IMR-90 (cell line): ENCODE data around the gene GYS1. TPM values are rescaled to one million over a fixed set of nuclear protein-coding genes. Genes with fewer than 3 reads are reported as not detected.

Source experiments
- ATAC-seq: fragments of 200-7000 bp; cut with Tn5 transposase; 2 replicates; pipeline ENCODE4 v1.9.1; 2020; ENCODE audit warnings: low read depth, mild to moderate bottlenecking, moderate library complexity
- BruUV-seq: library from RNA; stranded (reverse); fragments of 400-500 nt; replicated peaks from 2 replicates; lab custom pipeline; 2021; lab: Mats Ljungman, UMichigan
- CTCF ChIA-PET: fragments of 300-600 bp; formaldehyde crosslinking; extraction: SDS; loops from one replicate; lab custom pipeline; 2021; ENCODE audit warnings: antibody characterized with exemption; lab: Yijun Ruan, JAX
- POLR2A ChIA-PET: fragments of 300-600 bp; sonication (Branson Sonifier 250); formaldehyde crosslinking; loops from one replicate; lab custom pipeline; 2022; ENCODE audit warnings: antibody characterized with exemption; ENCODE audit not compliant: unreplicated experiment; lab: Charles Lee
- DNase-seq: peaks from one replicate; pipeline ENCODE4 v3.0.0; 2013
- H2AFZ ChIP-seq: replicated peaks from 2 replicates; pipeline ENCODE3; 2013; ENCODE audit warnings: low read length, mild to moderate bottlenecking; ENCODE audit not compliant: poor library complexity
- H2AK5ac ChIP-seq: 2 replicates; pipeline ENCODE4 v1.6.1; 2013; ENCODE audit warnings: low read depth, low read length, inconsistent platforms
- H2AK9ac ChIP-seq: replicated peaks from 2 replicates; pipeline ENCODE3; 2013; ENCODE audit warnings: mild to moderate bottlenecking, low read depth, low read length, moderate library complexity; ENCODE audit not compliant: poor library complexity
- H2BK120ac ChIP-seq: 2 replicates; pipeline ENCODE4 v1.6.1; 2013; ENCODE audit warnings: low read depth, low read length, inconsistent platforms
- H2BK15ac ChIP-seq: 3 replicates; pipeline ENCODE4 v1.6.1; 2013; ENCODE audit warnings: low read depth, low read length, inconsistent platforms
- H2BK20ac ChIP-seq: 2 replicates; pipeline ENCODE4 v1.6.1; 2013; ENCODE audit warnings: low read depth, mild to moderate bottlenecking, inconsistent platforms, low read length, moderate library complexity
- H2BK5ac ChIP-seq: 2 replicates; pipeline ENCODE4 v1.6.1; 2013; ENCODE audit warnings: mild to moderate bottlenecking, low read depth, low read length, inconsistent platforms; ENCODE audit not compliant: poor library complexity, severe bottlenecking
- H3K14ac ChIP-seq: replicated peaks from 2 replicates; pipeline ENCODE4 v1.6.1; 2013; ENCODE audit warnings: low read depth, low read length, inconsistent platforms
- H3K18ac ChIP-seq: 2 replicates; pipeline ENCODE4 v1.6.1; 2013; ENCODE audit warnings: low read depth, low read length, control low read depth
- H3K23ac ChIP-seq: 2 replicates; pipeline ENCODE4 v1.6.1; 2013; ENCODE audit warnings: low read depth, low read length, inconsistent platforms
- H3K27ac ChIP-seq: 2 replicates; pipeline ENCODE4 v1.5.1; 2013; ENCODE audit warnings: mild to moderate bottlenecking, control low read depth, low read length; ENCODE audit not compliant: insufficient read depth
- H3K27me3 ChIP-seq: 2 replicates; pipeline ENCODE4 v1.6.1; 2013; ENCODE audit warnings: low read length; ENCODE audit not compliant: control insufficient read depth, insufficient read depth
- H3K36me3 ChIP-seq: 2 replicates; pipeline ENCODE4 v1.6.1; 2013; ENCODE audit warnings: low read length, mixed read lengths; ENCODE audit not compliant: control insufficient read depth, insufficient read depth
- H3K4ac ChIP-seq: 2 replicates; pipeline ENCODE4 v1.6.1; 2013; ENCODE audit warnings: low read depth, low read length, inconsistent platforms
- H3K4me1 ChIP-seq: 2 replicates; pipeline ENCODE4 v1.6.1; 2013; ENCODE audit warnings: low read length, mixed read lengths; ENCODE audit not compliant: control insufficient read depth, insufficient read depth
- H3K4me2 ChIP-seq: 2 replicates; pipeline ENCODE4 v1.6.1; 2013; ENCODE audit warnings: low read depth, mild to moderate bottlenecking, control low read depth, low read length, moderate library complexity
- H3K4me3 ChIP-seq: 2 replicates; pipeline ENCODE4 v1.5.1; 2013; ENCODE audit warnings: low read depth, mild to moderate bottlenecking, control low read depth, low read length, moderate library complexity; ENCODE audit not compliant: insufficient read depth
- H3K56ac ChIP-seq: 2 replicates; pipeline ENCODE4 v1.6.1; 2013; ENCODE audit warnings: low read length, inconsistent platforms; ENCODE audit not compliant: insufficient read depth; ENCODE audit errors: extremely low read depth
- H3K79me1 ChIP-seq, 2 experiments: 2 replicates each; pipeline ENCODE4 v1.6.1; 2013; ENCODE audit warnings: low read length in 2 of 2, inconsistent platforms in 1 of 2, low read depth in 1 of 2
- H3K9ac ChIP-seq: 2 replicates; pipeline ENCODE4 v1.6.1; 2013; ENCODE audit warnings: low read depth, low read length, control low read depth
- H3K9me1 ChIP-seq: 2 replicates; pipeline ENCODE4 v1.6.1; 2013; ENCODE audit warnings: low read length, inconsistent platforms; ENCODE audit not compliant: insufficient read depth
- H3K9me3 ChIP-seq: 2 replicates; pipeline ENCODE4 v1.6.1; 2013; ENCODE audit warnings: low read length; ENCODE audit not compliant: control insufficient read depth, insufficient read depth
- H4K20me1 ChIP-seq: 2 replicates; pipeline ENCODE4 v1.6.1; 2013; ENCODE audit warnings: low read length, inconsistent platforms; ENCODE audit not compliant: insufficient read depth
- H4K5ac ChIP-seq: 2 replicates; pipeline ENCODE4 v1.6.1; 2013; ENCODE audit warnings: mild to moderate bottlenecking, low read depth, low read length, control low read depth
- H4K8ac ChIP-seq, 2 experiments: 2 replicates each; pipeline ENCODE4 v1.6.1; 2013; ENCODE audit warnings: low read depth in 2 of 2, low read length in 2 of 2, control low read depth in 1 of 2, inconsistent platforms in 1 of 2
- H4K91ac ChIP-seq: 2 replicates; pipeline ENCODE4 v1.6.1; 2013; ENCODE audit warnings: low read depth, low read length, inconsistent platforms; ENCODE audit not compliant: insufficient read depth
- BHLHE40 ChIP-seq: fragments of 150-350 bp; IDR thresholded peaks from 2 replicates; pipeline ENCODE4 v1.6.1; 2016; ENCODE audit warnings: mild to moderate bottlenecking, low read depth, low read length
- CEBPB ChIP-seq: IDR thresholded peaks from 2 replicates; pipeline ENCODE4 v1.6.1; 2012; ENCODE audit warnings: low read depth, low read length, improper control_type of control experiment
- FOS ChIP-seq: fragments of 150-350 bp; IDR thresholded peaks from 2 replicates; pipeline ENCODE4 v1.6.1; 2016; ENCODE audit warnings: low read depth, low read length
- MAZ ChIP-seq: IDR thresholded peaks from 2 replicates; pipeline ENCODE4 v1.6.1; 2012; ENCODE audit warnings: low read depth, mild to moderate bottlenecking, low read length, improper control_type of control experiment, moderate library complexity, borderline replicate concordance
- NFE2L2 ChIP-seq: fragments of 150-350 bp; IDR thresholded peaks from 2 replicates; pipeline ENCODE4 v1.6.1; 2016; ENCODE audit warnings: low read depth, mild to moderate bottlenecking, low read length
- POLR2A ChIP-seq: IDR thresholded peaks from 2 replicates; pipeline ENCODE4 v1.6.1; 2012; ENCODE audit warnings: mild to moderate bottlenecking, low read depth, low read length
- RAD21 ChIP-seq: IDR thresholded peaks from 2 replicates; pipeline ENCODE4 v1.6.1; 2012; ENCODE audit warnings: low read length, improper control_type of control experiment
- RFX5 ChIP-seq: IDR thresholded peaks from 2 replicates; pipeline ENCODE4 v1.8.0; 2012; ENCODE audit warnings: low read depth, mild to moderate bottlenecking, low read length, moderate library complexity
- SMC3 ChIP-seq: fragments of 150-350 bp; IDR thresholded peaks from 2 replicates; pipeline ENCODE4 v1.6.1; 2016; ENCODE audit warnings: low read depth, mild to moderate bottlenecking, antibody characterized with exemption, low read length, moderate library complexity
- USF2 ChIP-seq: fragments of 150-350 bp; IDR thresholded peaks from 2 replicates; pipeline ENCODE4 v1.6.1; 2017; ENCODE audit warnings: mild to moderate bottlenecking, antibody characterized with exemption, low read length, low read depth
- WGBS, 2 experiments: methylation state at CpG; one replicate each; pipeline versions ENCODE4 v1.1.5 to v1.1.7; 2013; ENCODE audit warnings: missing lambda C conversion rate in 2 of 2; ENCODE audit not compliant: insufficient read length in 1 of 2; ENCODE audit errors: extremely low coverage in 2 of 2; 5-methylcytosine and 5-hydroxymethylcytosine counted together
- dilution Hi-C: fragments of 300-500 bp; cut with HindIII; formaldehyde crosslinking; loops from one replicate; pipeline ENCODE4 v1.14.3; 2018; ENCODE audit warnings: low sequenced_read_pairs; ENCODE audit not compliant: unreplicated experiment
- in situ Hi-C: fragments of 300-500 bp; cut with MboI; formaldehyde crosslinking; loops from 3 replicates; pipeline ENCODE4 v1.14.3; 2019; ENCODE audit warnings: low sequenced_read_pairs, inconsistent platforms, mixed read lengths
- intact Hi-C: fragments of 100-400 bp; cut with micrococcal nuclease; formaldehyde crosslinking; loops from 2 replicates; pipeline ENCODE4 v1.10.0; 2022
- polyA plus RNA-seq, 3 experiments: library from polyadenylated mRNA; depleted of rRNA; stranded (reverse); fragments of >200 nt; gene quantifications; 2 replicates each; pipeline ENCODE4 v1.2.3, GENCODE V29; 2012; ENCODE audit warnings: low replicate concordance in 1 of 3
- total RNA-seq: library from RNA; depleted of rRNA; stranded (reverse); fragments of >200 nt; gene quantifications from 2 replicates; pipeline ENCODE4 v1.2.3, GENCODE V29; 2012

GYS1 gene
- total and polyA plus RNA-seq, 2 of the 4 experiments (the other 2 are of a cell fraction): 38.7 to 72.2 TPM

- Histone ChIP-seq H3K18ac (peak within 1 kb of the TSS; percentile 96), H3K23ac (peak within 1 kb of the TSS; percentile 99), H3K36me3 (peaks cover 30% of the 10 kb centered on the region), H2BK5ac (peak within 1 kb of the TSS; percentile 99), H3K9me1 (peaks cover 11% of the 10 kb centered on the region), H3K14ac (peak within 1 kb of the TSS; percentile 98), H3K9ac (peak within 1 kb of the TSS; percentile 84), H3K27me3 (no peaks in the 10 kb centered on the region), H4K20me1 (peaks cover 42% of the 10 kb centered on the region), H2AFZ (peak within 1 kb of the TSS; percentile 82), H3K4ac (peak within 1 kb of the TSS; percentile 99), H2AK5ac (peak within 1 kb of the TSS; percentile 94), H3K9me3 (no peaks in the 10 kb centered on the region), H2BK20ac (peak within 1 kb of the TSS; percentile 99), H3K4me3 (peak within 1 kb of the TSS; percentile 78), H4K91ac (peak within 1 kb of the TSS; percentile 98), H2AK9ac (peak within 1 kb of the TSS; percentile 92), H3K79me1 (peaks cover 0 to 57% of the 10 kb centered on the region in 2 experiments; a peak in 3 of 4 replicates), H2BK15ac (peak within 1 kb of the TSS; percentile 80), H2BK120ac (peak within 1 kb of the TSS; percentile 99), H3K4me2 (peak within 1 kb of the TSS; percentile 91), H3K56ac (peak within 1 kb of the TSS; percentile 86), H4K8ac (peak within 1 kb of the TSS; percentile 63 to 92), H4K5ac (peak within 1 kb of the TSS; percentile 95), H3K27ac (peak within 1 kb of the TSS; percentile 96), H3K4me1 (peaks cover 20% of the 10 kb centered on the region)
- peak; percentile 73 for TF ChIP-seq CEBPB
- TF ChIP-seq RAD21: no peak
- peak; percentile 85 for TF ChIP-seq BHLHE40
- 0 out of 2 replicates have a peak, but pooled peaks have one; percentile 5 for TF ChIP-seq SMC3
- peak; percentile 99 for TF ChIP-seq POLR2A
- TF ChIP-seq FOS: no peak
- peak; percentile 60 for TF ChIP-seq USF2
- no peak for TF ChIP-seq RFX5
- TF ChIP-seq NFE2L2: peak; percentile 44; the same call in 1 of the 2 replicates
- peak; percentile 77; the same call in 1 of the 2 replicates for TF ChIP-seq MAZ
- ATAC-seq: peak; percentile 74
- in situ Hi-C loops (loop anchor here (10.0 kb wide), 1 partner anchor 320 kb away; the partner anchor contains the start of gene CA11), intact Hi-C loops (loop anchor here (2.0 to 10.0 kb wide), 2 partner anchors 90 to 320 kb away; partner anchors contain the start of gene CA11), dilution Hi-C loops (no loop called here)
- DNase-seq: peak; percentile 94
- CTCF ChIA-PET: interaction anchor here (0.7 kb wide), 1 partner anchor 47 kb away, joined by 3 read pairs; no protein-coding TSS in a partner anchor
- WGBS, 2 experiments: 0% methylated on average over 32 of the region's 52 CpGs; no CpG with 5 or more reads in 1 of the 2 experiments
- POLR2A ChIA-PET: no interaction called here
- BruUV-seq: no TSS peak
Observed at GRCh38 chr19:48965040-48965805, 27.9 kb downstream of the GYS1 start, which contains the start of gene FTL. TSS of gene FTL (plus strand) at chr19:48965309. CDS start at chr19:48965508, 199 bp downstream.
